KMS-11 (cell line): ENCODE measurements around the gene PHLDB2.
A peak's percentile ranks its signal among the peaks of the same experiment; 100 is the strongest.

Experiments
- H2AFZ ChIP-seq: fragments of 200-600 bp; sonication (generic); 2 replicates; pipeline ENCODE4 v1.6.1; 2016; ENCODE audit warnings: antibody characterized with exemption, mixed run types, low read depth
- H3K27ac ChIP-seq: fragments of 200-600 bp; sonication (generic); 2 replicates; pipeline ENCODE4 v1.6.1; 2016; ENCODE audit warnings: mild to moderate bottlenecking, mixed run types
- H3K27me3 ChIP-seq: fragments of 200-600 bp; sonication (generic); 2 replicates; pipeline ENCODE4 v1.6.1; 2017; ENCODE audit warnings: mild to moderate bottlenecking, low read depth, mixed run types, moderate library complexity; ENCODE audit not compliant: insufficient read depth
- H3K36me3 ChIP-seq: fragments of 200-600 bp; sonication (generic); 2 replicates; pipeline ENCODE4 v1.6.1; 2017; ENCODE audit warnings: mild to moderate bottlenecking, mixed run types; ENCODE audit not compliant: insufficient read depth
- H3K4me1 ChIP-seq: fragments of 200-600 bp; sonication (generic); 2 replicates; pipeline ENCODE4 v1.6.1; 2016; ENCODE audit warnings: mild to moderate bottlenecking, low read depth, mixed run types; ENCODE audit not compliant: poor library complexity, severe bottlenecking
- H3K4me2 ChIP-seq: fragments of 200-600 bp; sonication (generic); 2 replicates; pipeline ENCODE4 v1.7.0; 2016; ENCODE audit warnings: mild to moderate bottlenecking, mixed run types
- H3K4me3 ChIP-seq: fragments of 200-600 bp; sonication (generic); IDR thresholded peaks from 2 replicates; pipeline ENCODE4 v1.6.1; 2017; ENCODE audit warnings: low read depth, low read length, mixed read lengths; ENCODE audit not compliant: insufficient read depth
- H3K79me2 ChIP-seq: fragments of 200-600 bp; sonication (generic); 2 replicates; pipeline ENCODE4 v1.6.1; 2016; ENCODE audit warnings: low read depth, mixed run types; ENCODE audit not compliant: insufficient read depth
- H3K9ac ChIP-seq: fragments of 200-600 bp; sonication (generic); 2 replicates; pipeline ENCODE4 v1.6.1; 2016; ENCODE audit warnings: mild to moderate bottlenecking, mixed run types
- H4K20me1 ChIP-seq: fragments of 200-600 bp; sonication (generic); 2 replicates; pipeline ENCODE4 v1.6.1; 2016; ENCODE audit warnings: mild to moderate bottlenecking, mixed run types; ENCODE audit not compliant: insufficient read depth
- TF ChIP-seq, protein P1 (sequence below): fragments of 200-600 bp; sonication (generic); conservative IDR thresholded peaks from 2 replicates; pipeline ENCODE4 v1.6.1; 2017; ENCODE audit warnings: low read depth, mild to moderate bottlenecking, antibody characterized with exemption, low read length, moderate library complexity, mixed read lengths

PHLDB2 gene

DNA sequence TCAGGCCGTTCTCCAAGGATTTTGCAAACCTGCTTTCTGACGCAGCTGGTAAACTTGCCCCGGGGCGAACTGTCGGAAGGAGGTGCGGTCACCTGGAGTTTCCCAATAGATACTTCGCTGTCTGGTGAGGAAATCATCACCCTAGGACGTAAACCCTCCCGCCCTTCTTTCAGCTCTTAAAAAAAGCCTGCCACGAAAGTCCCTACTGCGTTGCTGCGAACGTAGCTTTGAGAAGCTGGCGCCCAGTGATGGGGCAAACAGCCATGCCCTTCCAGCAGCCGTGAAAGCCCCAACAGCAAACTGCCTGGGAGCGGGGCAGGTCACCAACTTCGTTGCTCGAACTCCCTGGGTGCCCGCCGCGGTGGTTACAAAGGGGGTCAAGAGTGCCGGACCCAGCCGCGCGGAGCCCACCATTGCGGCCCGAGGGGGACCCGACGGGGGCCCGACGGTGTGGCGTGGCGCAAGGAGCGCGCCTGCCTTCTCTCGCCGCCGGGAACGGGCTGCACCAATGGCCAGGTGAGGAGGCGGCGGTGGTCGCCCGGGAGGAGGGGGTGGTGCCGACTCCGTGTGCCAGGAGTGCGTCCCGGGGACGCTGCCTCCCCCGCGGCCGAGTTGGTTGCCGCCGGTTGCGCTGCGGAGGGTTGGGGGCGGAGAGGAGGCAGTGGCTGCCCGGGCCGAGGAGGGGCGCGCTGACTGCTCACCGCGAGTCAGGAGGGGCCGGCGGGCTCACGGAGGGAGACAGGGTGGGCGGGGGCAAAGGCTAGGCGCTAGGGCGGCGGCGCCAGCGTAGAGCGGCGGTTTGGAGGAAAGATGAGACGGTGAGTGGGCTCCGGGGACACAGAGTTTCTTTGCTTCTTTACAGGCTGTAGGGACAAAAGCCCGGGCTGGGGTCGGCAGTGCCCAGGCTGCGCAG, at the start of gene PHLDB2:
Gene PHLDB2 (plus strand): TSS at position 205 of the 913 bp plus-strand sequence. CDS start 24,813 bp downstream, outside the sequence.
- H3K79me2 ChIP-seq, result no peaks in the 10 kb centered on the region
- H3K27ac ChIP-seq, result no peak within 1 kb of the TSS
- H3K9ac ChIP-seq, result no peak within 1 kb of the TSS
- H4K20me1 ChIP-seq, result no peaks in the 10 kb centered on the region
- no peaks in the 10 kb centered on the region for H3K36me3 ChIP-seq
- H3K4me2 ChIP-seq, result peak within 1 kb of the TSS; percentile 96
- peaks cover 24% of the 10 kb centered on the region; the same call in 1 of the 2 replicates for H3K27me3 ChIP-seq
- no peak within 1 kb of the TSS for H3K4me3 ChIP-seq
- H3K4me1 ChIP-seq, result peaks cover 11% of the 10 kb centered on the region
- H2AFZ ChIP-seq, result peak within 1 kb of the TSS; percentile 51
- TF ChIP-seq, protein P1, sequence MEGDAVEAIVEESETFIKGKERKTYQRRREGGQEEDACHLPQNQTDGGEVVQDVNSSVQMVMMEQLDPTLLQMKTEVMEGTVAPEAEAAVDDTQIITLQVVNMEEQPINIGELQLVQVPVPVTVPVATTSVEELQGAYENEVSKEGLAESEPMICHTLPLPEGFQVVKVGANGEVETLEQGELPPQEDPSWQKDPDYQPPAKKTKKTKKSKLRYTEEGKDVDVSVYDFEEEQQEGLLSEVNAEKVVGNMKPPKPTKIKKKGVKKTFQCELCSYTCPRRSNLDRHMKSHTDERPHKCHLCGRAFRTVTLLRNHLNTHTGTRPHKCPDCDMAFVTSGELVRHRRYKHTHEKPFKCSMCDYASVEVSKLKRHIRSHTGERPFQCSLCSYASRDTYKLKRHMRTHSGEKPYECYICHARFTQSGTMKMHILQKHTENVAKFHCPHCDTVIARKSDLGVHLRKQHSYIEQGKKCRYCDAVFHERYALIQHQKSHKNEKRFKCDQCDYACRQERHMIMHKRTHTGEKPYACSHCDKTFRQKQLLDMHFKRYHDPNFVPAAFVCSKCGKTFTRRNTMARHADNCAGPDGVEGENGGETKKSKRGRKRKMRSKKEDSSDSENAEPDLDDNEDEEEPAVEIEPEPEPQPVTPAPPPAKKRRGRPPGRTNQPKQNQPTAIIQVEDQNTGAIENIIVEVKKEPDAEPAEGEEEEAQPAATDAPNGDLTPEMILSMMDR, result no peak

DNA sequence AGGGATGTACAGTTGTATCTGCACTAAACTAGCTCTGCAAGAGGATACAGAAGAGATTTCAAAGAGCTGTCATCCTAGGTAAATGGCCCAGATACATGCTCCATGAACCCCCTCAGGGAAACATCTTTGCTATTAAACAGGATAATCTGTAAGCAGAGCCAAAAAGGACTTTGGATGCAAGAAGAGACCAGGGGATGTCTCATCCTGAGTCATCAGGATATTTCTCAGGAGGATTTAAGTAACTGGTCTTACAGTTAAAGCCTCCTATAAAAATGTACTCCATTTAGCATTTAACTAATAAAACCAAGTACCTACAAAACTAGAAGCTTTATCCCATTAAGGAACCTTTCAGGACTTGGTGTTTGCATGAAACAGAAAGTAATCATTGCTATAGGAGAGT, 48.2 kb upstream of the PHLDB2 start:
- Histone ChIP-seq H3K4me3 (no peak overlapping the region), H3K4me2 (no peak overlapping the region), H3K9ac (no peak overlapping the region), H3K36me3 (no peaks in the 10 kb centered on the region), H3K79me2 (no peaks in the 10 kb centered on the region), H2AFZ (no peak overlapping the region), H3K27me3 (no peaks in the 10 kb centered on the region), H3K27ac (no peak overlapping the region), H4K20me1 (no peaks in the 10 kb centered on the region), H3K4me1 (no peaks in the 10 kb centered on the region)
- TF ChIP-seq, protein P1, result no peak

DNA sequence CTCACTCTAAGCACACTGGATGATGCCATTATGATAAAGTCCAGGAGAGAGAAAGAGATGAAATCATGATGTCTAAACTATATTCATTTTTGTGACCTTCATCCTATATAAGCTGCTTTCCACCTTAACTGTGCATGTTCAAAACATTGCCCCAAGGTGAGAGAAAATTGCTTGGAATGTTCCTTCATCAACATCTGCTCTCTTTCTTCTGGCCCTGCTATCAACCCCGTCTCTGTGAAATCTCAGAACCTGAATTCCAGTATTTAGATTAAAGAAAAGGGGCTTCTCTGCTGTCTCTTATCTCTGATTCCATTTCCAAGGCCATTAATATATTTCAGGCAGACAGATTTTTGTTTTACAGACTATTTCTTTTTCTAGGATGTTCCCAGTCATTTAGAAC, 47.3 kb upstream of the PHLDB2 start:
- Histone ChIP-seq H3K4me3 (no peak overlapping the region), H3K4me2 (no peak overlapping the region), H3K79me2 (no peaks in the 10 kb centered on the region), H4K20me1 (no peaks in the 10 kb centered on the region), H3K27ac (no peak overlapping the region), H3K36me3 (no peaks in the 10 kb centered on the region), H3K9ac (no peak overlapping the region), H3K27me3 (no peaks in the 10 kb centered on the region), H2AFZ (no peak overlapping the region), H3K4me1 (no peaks in the 10 kb centered on the region)
- TF ChIP-seq, protein P1, result no peak

DNA sequence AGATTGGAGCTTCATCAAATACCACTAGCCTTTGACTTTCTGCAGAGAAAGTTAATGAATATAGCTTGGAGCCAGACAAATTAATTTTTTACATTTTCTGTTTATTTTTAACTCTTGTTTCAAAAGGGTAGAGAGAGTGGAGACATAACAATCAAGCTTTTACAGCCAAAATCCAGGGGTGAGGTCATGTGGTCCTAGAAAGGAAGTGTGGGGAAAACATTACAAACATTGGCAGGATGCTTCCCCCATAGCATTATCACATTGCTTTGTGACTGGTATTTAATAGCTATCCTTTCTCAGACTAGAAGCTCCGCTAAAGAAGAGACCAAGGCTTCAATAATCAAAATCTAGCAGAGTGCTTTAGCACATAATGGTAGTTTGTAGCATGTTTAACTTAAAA, 46.4 kb upstream of the PHLDB2 start:
- H3K79me2 ChIP-seq, result no peaks in the 10 kb centered on the region
- H3K4me2 ChIP-seq, result no peak overlapping the region
- no peak overlapping the region for H2AFZ ChIP-seq
- no peaks in the 10 kb centered on the region for H3K4me1 ChIP-seq
- H3K9ac ChIP-seq, result no peak overlapping the region
- no peak overlapping the region for H3K27ac ChIP-seq
- no peaks in the 10 kb centered on the region for H3K36me3 ChIP-seq
- TF ChIP-seq, protein P1, result no peak
- no peaks in the 10 kb centered on the region for H3K27me3 ChIP-seq
- H4K20me1 ChIP-seq, result no peaks in the 10 kb centered on the region
- no peak overlapping the region for H3K4me3 ChIP-seq
